Epithelial cell of proximal tubule (primary cell): Measurements from ENCODE around the gene ETDB. TPM values are rescaled to one million over a fixed set of nuclear protein-coding genes. Genes with fewer than 3 reads are reported as not detected.

Experiments used
- DNase-seq: peaks from one replicate; pipeline ENCODE4 v3.0.0-alpha.2; 2011; ENCODE audit warnings: low read depth
- H3K4me3 ChIP-seq: 2 replicates; pipeline ENCODE4 v1.5.1; 2011; ENCODE audit warnings: low read depth, mild to moderate bottlenecking, low read length
- total RNA-seq: library from RNA; depleted of rRNA; stranded (reverse); fragments of >200 nt; gene quantifications from 2 replicates; pipeline ENCODE4 v1.2.3, GENCODE V29; 2015
- TF ChIP-seq, protein P1 (sequence below): conservative IDR thresholded peaks from 2 replicates; pipeline ENCODE4 v1.5.1; 2012; ENCODE audit warnings: low read depth, mild to moderate bottlenecking, low read length

ETDB gene
- total RNA-seq, 1 donor from 2014 or later, result not detected

DNA sequence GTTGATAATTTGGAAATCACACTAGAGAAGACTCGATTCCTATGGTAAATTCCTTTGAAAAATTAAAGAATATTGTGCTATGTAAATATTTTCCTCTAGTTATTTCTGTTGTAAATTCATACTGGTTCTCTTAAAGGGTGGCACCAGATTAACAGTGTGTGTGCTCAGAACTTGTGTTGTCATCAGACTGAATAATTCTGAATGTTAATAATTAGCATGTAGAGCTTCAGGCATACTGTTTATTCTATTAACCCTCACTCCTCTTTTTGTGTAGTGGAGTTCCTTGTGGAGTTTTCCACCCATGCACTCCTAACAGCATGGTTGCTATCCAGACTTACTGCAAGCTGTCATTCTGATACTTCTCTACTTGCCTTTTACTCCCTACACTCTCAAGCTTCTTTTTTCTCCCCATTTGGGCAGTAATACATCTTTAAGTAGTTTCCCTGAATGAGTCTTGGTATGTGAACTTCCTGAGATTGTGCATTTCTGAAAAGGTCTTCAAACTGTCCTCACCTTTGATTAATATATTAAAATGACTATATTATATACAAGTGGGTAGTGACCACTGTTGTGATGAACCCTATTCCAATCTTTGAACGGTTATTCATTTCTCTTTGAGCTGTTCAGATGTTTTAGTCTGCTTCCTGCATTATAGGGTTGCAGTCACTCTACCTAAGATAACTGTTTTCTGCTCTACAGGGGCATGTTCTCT, 38.5 kb downstream of the ETDB start:
- DNase-seq, result no peak
- TF ChIP-seq, protein P1, sequence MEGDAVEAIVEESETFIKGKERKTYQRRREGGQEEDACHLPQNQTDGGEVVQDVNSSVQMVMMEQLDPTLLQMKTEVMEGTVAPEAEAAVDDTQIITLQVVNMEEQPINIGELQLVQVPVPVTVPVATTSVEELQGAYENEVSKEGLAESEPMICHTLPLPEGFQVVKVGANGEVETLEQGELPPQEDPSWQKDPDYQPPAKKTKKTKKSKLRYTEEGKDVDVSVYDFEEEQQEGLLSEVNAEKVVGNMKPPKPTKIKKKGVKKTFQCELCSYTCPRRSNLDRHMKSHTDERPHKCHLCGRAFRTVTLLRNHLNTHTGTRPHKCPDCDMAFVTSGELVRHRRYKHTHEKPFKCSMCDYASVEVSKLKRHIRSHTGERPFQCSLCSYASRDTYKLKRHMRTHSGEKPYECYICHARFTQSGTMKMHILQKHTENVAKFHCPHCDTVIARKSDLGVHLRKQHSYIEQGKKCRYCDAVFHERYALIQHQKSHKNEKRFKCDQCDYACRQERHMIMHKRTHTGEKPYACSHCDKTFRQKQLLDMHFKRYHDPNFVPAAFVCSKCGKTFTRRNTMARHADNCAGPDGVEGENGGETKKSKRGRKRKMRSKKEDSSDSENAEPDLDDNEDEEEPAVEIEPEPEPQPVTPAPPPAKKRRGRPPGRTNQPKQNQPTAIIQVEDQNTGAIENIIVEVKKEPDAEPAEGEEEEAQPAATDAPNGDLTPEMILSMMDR, result no peak
- no peak overlapping the region for H3K4me3 ChIP-seq

Other genes with a start within 250 kb of the ETDB start
- gene MOSPD1, start 205.3 kb downstream of the ETDB start, total RNA-seq, result 10.8 and 11.7 TPM in 2 replicates
- gene SMIM10, start 129.5 kb downstream of the ETDB start, total RNA-seq, result 2.5 and 5.5 TPM in 2 replicates
- gene RTL8B, start 98.0 kb downstream of the ETDB start, total RNA-seq, result 9.3 and 13.2 TPM in 2 replicates
- gene RTL8C, start 88.2 kb downstream of the ETDB start, total RNA-seq, result 87.6 and 148 TPM in 2 replicates
- 23.8 and 40.1 TPM in 2 replicates for gene RTL8A, start 68.4 kb downstream of the ETDB start, total RNA-seq
- gene SMIM10L2B, start 21.8 kb downstream of the ETDB start, total RNA-seq, result 1.1 and 1.3 TPM in 2 replicates
- not detected in 2 replicates for gene CT55, start 50.9 kb upstream of the ETDB start, total RNA-seq
- gene ETDA, start 131.5 kb upstream of the ETDB start, total RNA-seq, result not detected in 2 replicates
- gene ETDC, start 189.0 kb upstream of the ETDB start, total RNA-seq, result not detected in 2 replicates
- 2.5 and 4.7 TPM in 2 replicates for gene ZNF75D, start 223.6 kb upstream of the ETDB start, total RNA-seq
- gene ZNF449, start 224.3 kb upstream of the ETDB start, total RNA-seq, result 3.5 and 4.5 TPM in 2 replicates